Measurements from ENCODE around the gene PTHLH.

GRCh38 chr12:27973487-27973890 is 956 bp upstream of the PTHLH start:
- TF ChIP-seq CTCF (conservative IDR thresholded peaks at IDR 0.05) (no peak), EZH2 (IDR thresholded peaks at IDR 0.05; ENCODE audit: low read depth) (no peak)
